Upper lobe of right lung (tissue), 1 donor: ENCODE measurements around the gene CRYL1. TPM values are rescaled to one million over a fixed set of nuclear protein-coding genes. Genes with fewer than 3 reads are reported as not detected.
A peak's percentile ranks its signal among the peaks of the same experiment; 100 is the strongest.

Experiments used
- ATAC-seq: fragments of 200-7000 bp; cut with Tn5 transposase; one replicate; pipeline ENCODE4 v1.9.1; 2020; ENCODE audit warnings: mild to moderate bottlenecking, moderate library complexity
- DNase-seq: peaks from one replicate; pipeline ENCODE4 v3.0.0-alpha.2; 2020
- H3K27ac ChIP-seq: fragments of 200-600 bp; one replicate; pipeline ENCODE4 v1.8.0; 2022
- H3K27me3 ChIP-seq: fragments of 200-600 bp; one replicate; pipeline ENCODE4 v1.8.0; 2022; ENCODE audit warnings: mild to moderate bottlenecking
- H3K36me3 ChIP-seq: fragments of 200-600 bp; one replicate; pipeline ENCODE4 v1.8.0; 2022
- H3K4me1 ChIP-seq: fragments of 200-600 bp; one replicate; pipeline ENCODE4 v1.8.0; 2022
- H3K4me3 ChIP-seq: fragments of 200-600 bp; one replicate; pipeline ENCODE4 v1.8.0; 2022; ENCODE audit warnings: mild to moderate bottlenecking
- H3K9me3 ChIP-seq: fragments of 200-600 bp; one replicate; pipeline ENCODE4 v1.8.0; 2022
- CTCF ChIP-seq: fragments of 200-600 bp; IDR thresholded peaks from one replicate; pipeline ENCODE4 v1.8.0; 2022; ENCODE audit warnings: antibody characterized with exemption
- intact Hi-C: fragments of 100-400 bp; cut with DNase I; formaldehyde crosslinking; loops from one replicate; pipeline ENCODE4 v1.11.0; 2022
- total RNA-seq: library from RNA; stranded (reverse); fragmentation: NEBNext Ultra II Directional; extraction: Animal tissue kit (Norgen Biotek cat#: 25700); gene quantifications from one replicate; pipeline ENCODE4 v1.2.1, GENCODE V29; 2021
- donor health status: DM: no; HTN: yes; CAD: no; lungs with severe emphysema.

CRYL1 gene
- total RNA-seq, 1 donor from 2014 or later, result 28.5 TPM

GRCh38 chr13:20559659-20560356 lies 34.2 kb upstream of the CRYL1 start:
- ATAC-seq (no peak), DNase-seq (no peak)
- TF ChIP-seq CTCF, result no peak
- Histone ChIP-seq H3K4me1 (no peaks in the 10 kb centered on the region), H3K9me3 (no peaks in the 10 kb centered on the region), H3K27ac (no peak overlapping the region), H3K36me3 (no peaks in the 10 kb centered on the region), H3K27me3 (no peaks in the 10 kb centered on the region), H3K4me3 (no peak overlapping the region)
- intact Hi-C loops, result no loop called here

DNA sequence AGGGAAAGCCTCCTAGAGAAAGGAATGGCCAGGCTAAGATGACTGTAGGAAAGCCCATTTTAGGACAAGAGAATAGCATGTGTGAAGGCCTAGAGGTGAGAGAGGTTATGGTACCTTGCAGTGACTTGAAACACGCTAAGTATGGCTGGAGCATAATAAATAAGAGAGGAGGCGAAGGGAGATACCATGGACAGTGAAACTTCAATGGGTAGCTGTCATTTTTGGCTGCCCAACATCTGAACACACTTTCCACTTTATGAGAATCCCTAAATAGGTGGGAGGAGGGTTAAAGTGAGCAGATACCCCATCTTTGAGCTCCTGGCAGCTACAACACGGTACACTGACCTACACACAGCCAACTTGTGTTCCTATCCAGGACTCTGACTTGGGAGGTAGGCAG lies 33.3 kb upstream of the CRYL1 start:
- DNase-seq, result no peak
- Histone ChIP-seq H3K9me3 (no peaks in the 10 kb centered on the region), H3K27ac (no peak overlapping the region), H3K4me1 (no peaks in the 10 kb centered on the region), H3K4me3 (no peak overlapping the region), H3K27me3 (no peaks in the 10 kb centered on the region), H3K36me3 (no peaks in the 10 kb centered on the region)
- intact Hi-C loops, result no loop called here
- ATAC-seq, result no peak
- TF ChIP-seq CTCF, result no peak

DNA sequence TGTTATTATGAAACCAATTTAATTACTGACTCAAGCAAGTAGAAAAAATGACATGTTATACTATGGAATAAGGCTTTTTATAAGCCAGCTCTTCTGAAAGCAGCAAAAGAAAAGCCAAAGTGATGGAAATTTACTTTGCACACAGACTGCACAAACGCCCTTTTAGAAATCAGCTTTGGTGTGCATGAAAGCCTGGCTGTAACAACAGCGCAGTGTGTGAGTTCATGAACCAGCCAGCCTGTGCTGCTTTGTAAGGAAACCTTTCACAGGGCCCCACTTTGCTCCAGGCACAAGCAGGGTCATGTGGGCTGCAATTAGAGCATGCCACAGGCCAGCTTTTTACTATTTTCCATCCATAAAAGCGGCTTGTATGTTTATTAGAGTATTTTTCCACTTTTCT lies 27.7 kb upstream of the CRYL1 start:
- H3K4me3 ChIP-seq, result no peak overlapping the region
- H3K4me1 ChIP-seq, result no peaks in the 10 kb centered on the region
- H3K36me3 ChIP-seq, result no peaks in the 10 kb centered on the region
- no peak for TF ChIP-seq CTCF
- H3K27me3 ChIP-seq, result no peaks in the 10 kb centered on the region
- no peak overlapping the region for H3K27ac ChIP-seq
- ATAC-seq (no peak), DNase-seq (no peak)
- H3K9me3 ChIP-seq, result no peaks in the 10 kb centered on the region
- intact Hi-C loops, result no loop called here

DNA sequence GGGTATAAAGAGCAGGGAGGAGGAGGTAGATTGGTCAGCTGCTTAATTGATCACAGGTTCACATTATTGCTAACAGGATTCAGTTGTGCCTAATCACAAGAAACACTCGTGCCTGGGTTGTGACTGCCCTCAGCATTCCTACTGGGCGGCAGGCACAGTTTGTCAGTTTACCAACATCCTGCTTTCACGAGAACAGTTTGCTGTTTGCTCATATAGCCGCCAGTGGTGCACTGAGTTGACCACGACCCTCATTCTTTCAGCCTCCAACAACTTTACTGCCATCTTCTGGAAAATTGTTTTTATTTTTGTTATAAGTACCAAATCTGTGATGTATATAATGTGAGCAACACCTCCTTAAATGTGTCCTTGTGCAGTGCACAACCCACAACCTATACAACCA lies 25.1 kb upstream of the CRYL1 start:
- DNase-seq (no peak), ATAC-seq (no peak)
- Histone ChIP-seq H3K27me3 (no peaks in the 10 kb centered on the region), H3K9me3 (no peaks in the 10 kb centered on the region), H3K36me3 (no peaks in the 10 kb centered on the region), H3K4me1 (no peaks in the 10 kb centered on the region), H3K27ac (no peak overlapping the region), H3K4me3 (no peak overlapping the region)
- intact Hi-C loops, result no loop called here
- TF ChIP-seq CTCF, result no peak

DNA sequence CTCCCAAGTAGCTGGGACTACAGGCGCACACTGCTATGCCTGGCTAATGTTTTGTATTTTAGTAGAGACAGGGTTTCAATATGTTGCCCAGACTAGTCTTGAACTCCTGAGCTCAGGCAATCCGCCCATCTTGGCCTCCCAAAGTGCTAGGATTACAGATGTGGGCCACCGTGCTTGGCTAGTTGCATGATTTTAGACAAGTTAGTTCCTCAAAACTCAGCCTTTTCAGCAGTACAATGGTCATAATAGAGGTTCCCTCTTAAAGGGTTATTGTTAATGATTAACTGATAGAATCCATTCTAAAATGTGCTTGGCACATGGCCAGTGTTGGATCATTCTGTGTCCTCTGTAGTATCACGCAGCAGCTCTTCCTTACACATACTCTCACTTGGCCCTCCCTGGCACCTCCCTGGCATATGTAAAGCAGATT lies 21.8 kb upstream of the CRYL1 start:
- Histone ChIP-seq H3K4me1 (no peaks in the 10 kb centered on the region), H3K36me3 (no peaks in the 10 kb centered on the region), H3K27me3 (no peaks in the 10 kb centered on the region), H3K4me3 (no peak overlapping the region), H3K9me3 (no peaks in the 10 kb centered on the region), H3K27ac (no peak overlapping the region)
- DNase-seq (no peak), ATAC-seq (no peak)
- no peak for TF ChIP-seq CTCF
- intact Hi-C loops, result no loop called here

DNA sequence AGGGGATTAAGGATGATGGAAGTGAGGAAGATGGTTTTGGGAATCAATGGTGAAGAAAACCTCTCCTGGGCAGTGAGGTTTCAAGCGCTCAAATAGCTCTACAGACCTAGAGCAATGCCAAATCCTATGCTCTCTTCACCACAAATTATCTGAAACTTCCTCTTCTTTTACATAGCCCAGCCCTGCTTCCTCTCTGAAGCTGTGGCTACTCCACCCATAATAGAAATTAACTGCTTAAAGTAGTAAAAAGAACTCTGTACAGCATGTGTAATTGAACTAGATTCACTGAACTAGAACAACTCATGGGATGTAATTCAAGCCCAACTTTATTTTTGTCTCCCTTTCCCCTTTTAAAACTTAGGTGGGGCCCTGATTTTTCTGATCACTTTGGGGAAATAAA lies 20.9 kb upstream of the CRYL1 start:
- Histone ChIP-seq H3K4me3 (no peak overlapping the region), H3K4me1 (no peaks in the 10 kb centered on the region), H3K27ac (no peak overlapping the region), H3K27me3 (no peaks in the 10 kb centered on the region), H3K9me3 (no peaks in the 10 kb centered on the region), H3K36me3 (no peaks in the 10 kb centered on the region)
- DNase-seq (no peak), ATAC-seq (peak; percentile 79)
- TF ChIP-seq CTCF, result no peak
- intact Hi-C loops, result no loop called here
